HAP-1 (cell line): ENCODE results near the gene ASB8.
"Not testable (repeated sequence)": the region's sequence is repeated elsewhere in the genome, so short reads cannot be mapped to it uniquely, and the experiment has no call there.

Source experiments
- DNase-seq, 2 experiments: peaks; one replicate each; pipeline ENCODE4 v3.0.0-alpha.2; 2016 to 2020; ENCODE audit warnings: low spot score in 2 of 2
- H3K27me3 ChIP-seq: fragments of 250-450 bp; sonication (Bioruptor Pico); 2 replicates; pipeline ENCODE4 v1.5.1; 2020; ENCODE audit warnings: low read depth, mild to moderate bottlenecking, moderate library complexity
- H3K36me3 ChIP-seq: fragments of 250-450 bp; sonication (Bioruptor Pico); replicated peaks from 2 replicates; pipeline ENCODE4 v1.5.1; 2020; ENCODE audit warnings: mild to moderate bottlenecking
- H3K4me1 ChIP-seq: fragments of 250-450 bp; sonication (Bioruptor Pico); 2 replicates; pipeline ENCODE4 v1.5.1; 2020; ENCODE audit warnings: mild to moderate bottlenecking
- H3K4me3 ChIP-seq: fragments of 250-450 bp; sonication (Bioruptor Pico); 2 replicates; pipeline ENCODE4 v1.5.1; 2020; ENCODE audit warnings: mild to moderate bottlenecking, moderate library complexity
- H3K9me3 ChIP-seq: fragments of 250-450 bp; sonication (Bioruptor Pico); 2 replicates; pipeline ENCODE4 v1.5.1; 2020; ENCODE audit warnings: mild to moderate bottlenecking, moderate library complexity
- in situ Hi-C: fragments of 300-500 bp; cut with MboI; formaldehyde crosslinking; loops from 3 replicates; pipeline ENCODE4 v1.14.3; 2020; ENCODE audit warnings: low sequenced_read_pairs, inconsistent platforms, mixed read lengths

Gene ASB8

GRCh38 chr12:48142818-48143674 lies 14.3 kb downstream of the ASB8 start:
- H3K4me3 ChIP-seq: no peak overlapping the region
- in situ Hi-C loops: no loop called here
- no peaks in the 10 kb centered on the region for H3K27me3 ChIP-seq
- no peaks in the 10 kb centered on the region for H3K4me1 ChIP-seq
- H3K36me3 ChIP-seq: peaks cover 80% of the 10 kb centered on the region
- DNase-seq: no peak
- H3K9me3 ChIP-seq: no peaks in the 10 kb centered on the region

DNA sequence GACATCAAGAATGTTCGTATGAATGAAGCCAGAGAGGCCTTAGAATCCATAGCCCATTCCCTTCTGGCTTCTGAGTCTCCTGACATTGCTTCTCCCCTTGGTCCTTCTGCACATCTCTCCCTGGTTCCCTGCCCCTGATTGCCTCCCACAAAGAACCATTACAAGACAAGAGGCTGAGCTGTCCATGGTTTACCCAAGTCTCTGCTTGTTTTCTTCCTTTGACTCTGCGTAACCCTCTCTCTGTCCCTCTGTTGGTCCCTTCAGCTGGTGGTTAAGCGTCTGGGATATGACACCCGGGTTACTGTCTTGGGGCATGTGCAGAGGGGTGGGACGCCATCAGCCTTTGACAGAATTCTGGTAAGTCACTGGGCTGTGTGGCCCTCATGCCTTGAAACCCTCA lies 22.3 kb downstream of the ASB8 start:
- DNase-seq: no peak
- peaks cover 82% of the 10 kb centered on the region for H3K36me3 ChIP-seq
- H3K4me1 ChIP-seq: no peaks in the 10 kb centered on the region
- H3K27me3 ChIP-seq: no peaks in the 10 kb centered on the region
- in situ Hi-C loops: no loop called here
- H3K4me3 ChIP-seq: no peak overlapping the region
- H3K9me3 ChIP-seq: no peaks in the 10 kb centered on the region

GRCh38 chr12:48132826-48133225 lies 24.5 kb downstream of the ASB8 start:
- in situ Hi-C loops: no loop called here
- peaks cover 80% of the 10 kb centered on the region for H3K36me3 ChIP-seq
- no peaks in the 10 kb centered on the region for H3K9me3 ChIP-seq
- no peaks in the 10 kb centered on the region for H3K4me1 ChIP-seq
- no peak overlapping the region for H3K4me3 ChIP-seq
- DNase-seq: no peak
- H3K27me3 ChIP-seq: no peaks in the 10 kb centered on the region

GRCh38 chr12:48131517-48131916 lies 25.8 kb downstream of the ASB8 start:
- no peak for DNase-seq
- in situ Hi-C loops: no loop called here
- Histone ChIP-seq H3K9me3 (no peaks in the 10 kb centered on the region), H3K4me3 (no peak overlapping the region), H3K27me3 (no peaks in the 10 kb centered on the region), H3K36me3 (peaks cover 84% of the 10 kb centered on the region), H3K4me1 (no peaks in the 10 kb centered on the region)

- Histone ChIP-seq H3K9me3 (no peaks in the 10 kb centered on the region), H3K27me3 (no peaks in the 10 kb centered on the region), H3K4me3 (no peak overlapping the region), H3K36me3 (peaks cover 84% of the 10 kb centered on the region), H3K4me1 (no peaks in the 10 kb centered on the region)
- in situ Hi-C loops: no loop called here
- no peak for DNase-seq
Measured at GRCh38 chr12:48129376-48129775, 27.9 kb downstream of the ASB8 start.

GRCh38 chr12:48128800-48129199 lies 28.5 kb downstream of the ASB8 start:
- no peaks in the 10 kb centered on the region for H3K4me1 ChIP-seq
- DNase-seq: no peak
- in situ Hi-C loops: no loop called here
- H3K4me3 ChIP-seq: no peak overlapping the region
- H3K27me3 ChIP-seq: no peaks in the 10 kb centered on the region
- no peaks in the 10 kb centered on the region for H3K9me3 ChIP-seq
- H3K36me3 ChIP-seq: peaks cover 81% of the 10 kb centered on the region

GRCh38 chr12:48126953-48127630 lies 30.2 kb downstream of the ASB8 start:
- DNase-seq: no peak
- peaks cover 77% of the 10 kb centered on the region for H3K36me3 ChIP-seq
- in situ Hi-C loops: no loop called here
- no peaks in the 10 kb centered on the region for H3K9me3 ChIP-seq
- peaks cover 2% of the 10 kb centered on the region; the same call in 1 of the 2 replicates for H3K4me1 ChIP-seq
- no peaks in the 10 kb centered on the region for H3K27me3 ChIP-seq
- H3K4me3 ChIP-seq: no peak overlapping the region

DNA sequence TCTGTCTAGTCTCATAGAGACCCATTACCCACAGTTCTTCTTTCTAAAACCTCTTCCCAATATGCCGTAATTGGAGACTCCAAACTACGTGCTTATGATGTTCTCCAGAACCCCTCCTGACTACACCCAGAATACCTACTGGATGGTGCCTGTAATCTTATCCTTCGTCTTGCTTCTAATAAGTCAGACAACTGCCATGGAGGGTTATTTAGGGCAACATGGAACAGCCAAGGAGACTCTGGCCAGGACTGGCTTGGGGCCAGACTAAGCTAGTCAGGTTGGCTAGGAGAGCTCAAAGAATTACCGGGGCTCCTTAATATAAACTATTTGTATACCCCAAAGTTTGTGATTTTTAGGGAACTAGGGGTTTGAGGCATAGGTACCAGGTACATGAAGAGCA lies 31.3 kb downstream of the ASB8 start:
- Histone ChIP-seq H3K4me1 (peaks cover 10% of the 10 kb centered on the region), H3K27me3 (no peaks in the 10 kb centered on the region), H3K4me3 (no peak overlapping the region), H3K36me3 (peaks cover 68% of the 10 kb centered on the region), H3K9me3 (no peaks in the 10 kb centered on the region)
- in situ Hi-C loops: no loop called here
- DNase-seq: no peak

DNA sequence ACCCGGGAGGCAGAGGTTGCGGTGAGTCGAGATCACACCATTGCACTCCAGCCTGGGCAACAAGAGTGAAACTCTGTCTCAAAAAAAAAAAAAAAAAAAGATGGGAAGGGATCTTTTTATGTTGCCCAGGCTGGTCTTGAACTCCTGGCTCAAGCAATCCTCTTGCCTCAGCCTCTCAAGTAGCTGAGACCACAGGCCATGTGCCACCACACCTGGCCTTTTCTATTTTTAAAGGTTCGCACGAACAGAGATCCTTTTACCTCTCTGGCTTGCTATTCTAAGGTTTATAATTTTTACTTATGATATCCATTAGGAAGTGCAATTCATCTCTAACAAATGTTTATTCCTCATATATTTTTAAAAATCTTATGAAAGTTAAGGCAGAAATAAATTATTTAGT lies 31.8 kb downstream of the ASB8 start:
- DNase-seq, H3K27me3 ChIP-seq, H3K4me3 ChIP-seq, H3K9me3 ChIP-seq, in situ Hi-C loops: not testable (repeated sequence)
- Histone ChIP-seq H3K4me1 (peaks cover 13% of the 10 kb centered on the region), H3K36me3 (peaks cover 64% of the 10 kb centered on the region)

- no peak for DNase-seq
- no peaks in the 10 kb centered on the region for H3K27me3 ChIP-seq
- no peak overlapping the region for H3K4me3 ChIP-seq
- in situ Hi-C loops: no loop called here
- H3K9me3 ChIP-seq: no peaks in the 10 kb centered on the region
- H3K4me1 ChIP-seq: peaks cover 27% of the 10 kb centered on the region
- H3K36me3 ChIP-seq: peaks cover 48% of the 10 kb centered on the region
Measured at GRCh38 chr12:48123169-48123568, 34.1 kb downstream of the ASB8 start.

- DNase-seq: no peak
- H3K36me3 ChIP-seq: peaks cover 38% of the 10 kb centered on the region
- H3K4me1 ChIP-seq: peaks cover 29% of the 10 kb centered on the region
- H3K9me3 ChIP-seq: no peaks in the 10 kb centered on the region
- H3K27me3 ChIP-seq: peaks cover 6% of the 10 kb centered on the region; the same call in 1 of the 2 replicates
- H3K4me3 ChIP-seq: no peak overlapping the region
- in situ Hi-C loops: no loop called here
Measured at GRCh38 chr12:48122065-48122834, 35.1 kb downstream of the ASB8 start.

GRCh38 chr12:48121522-48121921 lies 35.8 kb downstream of the ASB8 start:
- in situ Hi-C loops: no loop called here
- peak in 1 of 2 experiments; percentile 37 for DNase-seq

GRCh38 chr12:48119834-48120195 lies 37.5 kb downstream of the ASB8 start:
- H3K9me3 ChIP-seq: no peaks in the 10 kb centered on the region
- H3K4me1 ChIP-seq: peaks cover 29% of the 10 kb centered on the region
- H3K4me3 ChIP-seq: peak overlapping the region; percentile 68
- peaks cover 11% of the 10 kb centered on the region; the same call in 1 of the 2 replicates for H3K27me3 ChIP-seq
- in situ Hi-C loops: no loop called here
- peaks cover 18% of the 10 kb centered on the region for H3K36me3 ChIP-seq
- DNase-seq: no peak

More at GRCh38 chr12:48121522-48121921, 35.8 kb downstream of the ASB8 start:
- peaks cover 11% of the 10 kb centered on the region; the same call in 1 of the 2 replicates for H3K27me3 ChIP-seq
- no peaks in the 10 kb centered on the region for H3K9me3 ChIP-seq
- H3K36me3 ChIP-seq: peaks cover 31% of the 10 kb centered on the region
- peaks cover 29% of the 10 kb centered on the region for H3K4me1 ChIP-seq
- H3K4me3 ChIP-seq: no peak overlapping the region
